GM21381 (cell line): ENCODE measurements around the gene HSPB2.
A peak's percentile ranks its signal among the peaks of the same experiment; 100 is the strongest.
"Not testable (repeated sequence)": the region's sequence is repeated elsewhere in the genome, so short reads cannot be mapped to it uniquely, and the experiment has no call there.

Experiments
- ATAC-seq: cut with Tn5 transposase; IDR thresholded peaks from one replicate; pipeline ENCODE4 v1.9.1; 2021; ENCODE audit warnings: mild to moderate bottlenecking, moderate library complexity; ENCODE audit not compliant: unreplicated experiment

The HSPB2 gene, protein sequence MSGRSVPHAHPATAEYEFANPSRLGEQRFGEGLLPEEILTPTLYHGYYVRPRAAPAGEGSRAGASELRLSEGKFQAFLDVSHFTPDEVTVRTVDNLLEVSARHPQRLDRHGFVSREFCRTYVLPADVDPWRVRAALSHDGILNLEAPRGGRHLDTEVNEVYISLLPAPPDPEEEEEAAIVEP

DNA sequence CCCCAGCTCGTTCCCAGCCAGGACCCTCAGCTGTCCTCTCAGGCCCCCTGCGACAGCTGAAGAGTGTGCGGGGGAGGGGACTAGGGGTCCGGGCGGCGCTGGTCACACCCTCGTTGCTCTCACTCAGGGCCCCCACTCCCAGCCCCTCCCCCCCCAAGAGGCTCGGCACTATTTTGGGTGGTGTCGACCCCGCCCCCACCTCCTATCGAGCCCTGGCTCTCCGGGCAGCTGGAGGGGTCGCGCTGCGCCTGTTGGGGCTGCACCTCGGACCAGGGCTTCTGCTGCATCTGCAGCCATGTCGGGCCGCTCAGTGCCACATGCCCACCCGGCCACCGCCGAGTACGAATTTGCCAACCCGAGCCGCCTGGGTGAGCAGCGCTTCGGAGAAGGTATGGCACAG is at the start of gene HSPB2:
TSS of gene HSPB2 (plus strand) at position 200 of the 400 bp plus-strand sequence. CDS start at position 296, 96 bp downstream.
- ATAC-seq, result no peak

DNA sequence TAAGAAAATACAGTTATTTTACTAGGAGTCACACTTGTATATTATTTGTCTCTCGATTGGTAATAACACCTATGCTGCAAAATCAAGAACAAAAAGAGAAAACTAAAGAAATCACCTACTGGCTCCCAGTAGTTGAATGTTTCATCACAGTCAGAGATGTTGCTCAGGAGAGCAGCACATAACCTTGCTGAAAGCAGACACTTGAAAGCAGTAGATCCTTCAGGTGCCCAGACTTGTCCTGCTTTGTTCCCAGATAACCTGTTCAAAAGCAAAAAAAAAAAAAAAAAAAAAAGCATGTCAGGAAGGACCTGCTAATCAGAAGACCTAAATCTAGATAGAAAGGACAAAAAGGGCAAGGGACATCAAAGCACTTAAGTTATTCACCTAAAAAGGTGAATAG is 42.4 kb upstream of the HSPB2 start:
- ATAC-seq, result no peak

DNA sequence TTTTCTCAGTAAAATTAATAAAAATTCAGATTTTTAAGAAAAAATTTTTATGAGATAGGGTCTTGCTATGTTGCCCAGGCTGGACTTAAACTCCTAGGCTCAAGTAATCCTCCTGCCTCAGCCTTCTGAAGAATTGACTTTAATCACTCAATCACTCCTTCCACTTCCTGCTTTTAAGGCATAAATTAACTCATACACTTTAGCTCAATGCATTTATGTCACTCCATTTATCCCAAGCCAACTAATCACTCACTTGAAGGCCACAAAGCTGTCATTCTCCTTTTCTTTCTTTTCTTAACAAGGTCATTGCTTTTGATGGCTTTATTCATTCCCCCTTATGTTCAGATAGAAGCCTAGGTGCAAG is 42.0 kb upstream of the HSPB2 start:
- no peak for ATAC-seq

- ATAC-seq, result peak; percentile 89
Measured at GRCh38 chr11:111870886-111871692, 41.4 kb upstream of the HSPB2 start, which contains the start of gene ALG9. Gene ALG9 (minus strand): TSS chr11:111871581. CDS start chr11:111871482, 99 bp downstream.

GRCh38 chr11:111871693-111872161 is 40.8 kb upstream of the HSPB2 start:
- no peak for ATAC-seq

DNA sequence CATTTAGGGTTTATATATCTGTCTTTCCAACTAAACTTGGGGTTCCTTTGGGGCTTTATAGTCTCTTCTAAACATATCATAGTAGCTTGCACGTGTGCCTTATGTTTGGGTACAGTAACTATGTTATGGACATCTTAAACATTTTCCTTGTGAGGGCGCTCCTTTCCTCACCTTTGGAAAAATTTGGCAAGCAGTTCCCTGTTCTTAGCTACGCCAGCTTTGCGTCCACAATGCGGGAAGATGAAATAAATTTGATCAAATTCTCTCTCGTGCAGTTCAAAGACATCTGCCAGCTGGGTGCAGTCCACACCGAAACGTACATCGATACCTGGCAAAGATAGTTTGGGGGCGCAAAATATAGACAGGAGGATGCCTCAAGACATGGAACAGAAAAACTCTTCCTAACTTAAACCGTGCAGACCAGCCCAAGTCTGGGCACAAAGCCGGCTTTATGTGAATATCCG is 34.1 kb upstream of the HSPB2 start:
- peak; percentile 8 for ATAC-seq

DNA sequence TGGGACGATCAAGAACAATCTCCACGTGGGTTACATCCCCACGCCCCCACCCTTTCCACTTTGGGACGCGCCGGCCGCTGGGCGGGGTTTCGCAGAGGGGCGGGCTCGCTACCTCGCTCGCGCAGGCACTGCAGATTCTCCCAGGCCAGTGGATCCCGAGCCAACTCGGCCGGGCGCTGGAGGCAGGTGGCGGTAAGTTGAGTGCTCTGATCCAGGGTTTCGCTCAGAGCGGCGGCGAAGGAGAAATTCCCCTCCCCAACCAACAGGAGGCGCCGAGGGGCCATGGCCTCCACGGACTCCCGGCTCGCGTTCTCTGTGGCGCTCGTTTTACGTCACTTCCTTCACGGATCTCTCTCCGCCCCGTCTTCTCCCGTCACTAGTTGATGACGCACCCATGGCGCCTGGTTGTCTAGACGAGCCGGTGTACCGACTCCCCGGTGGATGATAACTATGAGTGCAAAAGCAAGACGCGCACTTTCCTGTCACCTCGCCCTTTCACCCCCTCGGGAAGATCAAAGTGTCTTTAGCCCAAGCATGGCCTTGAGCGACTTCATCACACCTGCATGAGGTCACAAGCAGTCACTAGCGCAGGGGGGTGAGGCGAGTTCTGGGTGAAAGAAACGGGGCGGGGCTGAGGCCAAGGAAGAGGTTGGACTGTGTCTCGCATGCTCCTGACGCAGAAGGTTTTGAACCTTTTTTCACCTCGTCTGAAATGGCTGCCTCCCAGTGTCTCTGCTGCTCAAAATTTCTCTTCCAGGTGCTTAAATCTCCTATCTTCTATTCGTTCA is 33.5 kb upstream of the HSPB2 start, which contains the start of the genes CFAP68 and FDXACB1:
TSS of gene CFAP68 (plus strand) at position 693 of the 788 bp plus-strand sequence. CDS start at position 713, 20 bp downstream.
TSS of gene FDXACB1 (minus strand) at position 317 of the 788 bp plus-strand sequence. CDS start at position 284, 33 bp downstream.
- ATAC-seq, result peak; percentile 90

GRCh38 chr11:111879637-111879960 is 32.9 kb upstream of the HSPB2 start:
- no peak for ATAC-seq

DNA sequence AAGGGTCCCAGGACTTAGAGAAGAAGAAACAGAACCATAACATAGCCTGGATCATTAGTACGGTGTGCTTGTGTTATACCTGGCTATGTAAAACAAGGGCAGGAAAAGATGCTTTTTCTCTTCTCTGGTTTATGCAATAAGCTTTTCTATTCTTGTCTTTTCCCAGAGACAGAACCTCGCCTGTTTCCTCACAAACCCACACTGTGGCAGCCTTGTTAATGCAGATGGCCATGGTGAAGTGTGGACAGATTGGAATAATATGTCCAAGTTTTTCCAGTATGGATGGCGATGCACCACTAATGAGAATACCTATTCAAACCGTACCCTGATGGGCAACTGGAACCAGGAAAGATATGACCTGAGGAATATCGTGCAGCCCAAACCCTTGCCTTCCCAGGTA is 30.3 kb upstream of the HSPB2 start:
- ATAC-seq, result no peak

DNA sequence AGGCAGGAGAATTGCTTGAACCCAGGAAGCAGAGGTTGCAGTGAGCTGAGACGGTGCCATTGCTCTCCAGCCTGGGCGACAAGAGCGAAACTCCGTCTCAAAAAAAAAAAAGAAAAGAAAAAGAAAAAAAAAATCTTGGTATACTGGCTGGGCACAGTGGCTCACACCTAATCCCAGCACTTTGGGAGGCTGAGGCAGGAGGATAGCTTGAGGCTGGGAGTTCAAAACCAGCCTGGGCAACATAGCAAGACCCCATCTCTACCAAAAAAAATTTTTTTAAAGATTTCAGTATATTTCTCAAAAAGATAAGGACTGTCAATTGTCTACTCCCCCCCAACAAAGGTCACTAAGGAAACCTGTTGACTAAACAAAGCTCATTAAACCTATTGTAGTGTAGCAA is 27.5 kb upstream of the HSPB2 start:
- not testable (repeated sequence) for ATAC-seq

DNA sequence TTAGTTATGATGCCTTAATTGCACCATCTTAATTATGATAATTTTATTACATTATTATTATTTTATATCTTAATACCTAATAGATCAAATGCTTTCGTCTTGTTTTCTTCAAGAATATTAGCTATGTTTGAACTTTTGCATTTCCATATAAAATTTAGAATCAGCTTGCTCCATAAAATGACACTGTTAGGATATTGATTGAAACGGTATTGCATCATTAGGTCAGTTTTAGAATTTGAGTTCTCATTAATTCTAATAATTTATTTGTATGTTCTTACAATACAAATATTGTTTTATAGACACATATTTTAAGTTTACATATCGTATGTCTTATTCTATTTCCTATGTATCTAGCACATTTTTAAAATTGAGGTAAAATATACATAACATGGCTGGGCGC is 26.5 kb upstream of the HSPB2 start:
- ATAC-seq, result no peak

DNA sequence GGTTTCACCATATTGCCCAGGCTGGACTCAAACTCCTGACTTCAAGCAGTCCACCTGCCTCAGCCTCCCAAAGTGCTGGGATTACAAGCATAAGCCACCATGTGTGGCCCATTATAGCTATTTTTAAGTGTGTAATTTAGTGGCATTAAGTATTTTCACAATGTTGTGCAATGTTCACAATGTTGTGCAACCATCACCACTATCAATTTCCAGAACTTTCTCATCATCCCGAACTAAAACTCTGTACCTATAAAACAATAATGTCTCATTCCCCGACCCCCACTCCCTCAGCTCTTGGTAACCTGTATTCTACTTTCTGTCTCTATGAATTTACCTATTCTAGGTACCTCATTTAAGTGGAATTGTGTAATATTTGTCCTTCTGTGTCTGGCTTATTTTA is 25.7 kb upstream of the HSPB2 start:
- ATAC-seq, result no peak

DNA sequence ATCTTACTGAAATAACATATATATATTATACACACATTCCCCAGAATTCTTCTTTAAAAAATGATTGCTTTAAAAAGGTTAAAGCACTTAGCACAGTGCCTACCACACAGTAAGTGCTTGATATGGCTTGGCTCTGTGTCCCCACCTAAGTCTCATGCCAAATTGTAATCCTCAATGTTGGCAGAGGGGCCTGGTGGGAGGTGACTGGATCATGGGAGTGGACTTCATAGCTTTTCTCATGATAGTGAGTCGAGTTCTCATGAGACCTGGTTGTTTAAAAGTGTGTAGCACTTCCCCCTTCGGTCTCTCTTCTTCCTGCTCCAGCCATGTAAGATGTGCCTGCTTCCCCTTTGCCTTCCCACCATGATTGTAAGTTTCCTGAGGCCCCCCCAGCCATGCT is 7.1 kb upstream of the HSPB2 start:
- no peak for ATAC-seq

DNA sequence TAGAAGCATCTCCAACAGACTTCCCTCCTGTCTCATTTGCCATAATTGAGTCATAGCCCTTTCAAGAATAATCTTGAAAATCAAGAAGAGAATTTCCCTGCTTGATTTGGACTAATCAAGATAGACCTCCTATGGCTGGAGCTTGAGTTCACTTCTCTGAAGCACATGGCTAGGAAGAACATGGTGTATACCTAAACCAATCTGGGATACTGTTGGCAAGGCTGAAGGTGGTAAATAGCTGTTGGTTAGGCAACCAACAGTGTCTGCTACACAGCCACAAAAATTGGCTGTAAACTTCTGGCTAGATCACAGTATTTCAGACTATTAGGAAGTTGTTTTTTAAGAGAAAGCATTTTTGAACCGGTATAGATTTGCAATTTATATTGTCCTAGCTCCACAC is 5.9 kb upstream of the HSPB2 start:
- no peak for ATAC-seq

DNA sequence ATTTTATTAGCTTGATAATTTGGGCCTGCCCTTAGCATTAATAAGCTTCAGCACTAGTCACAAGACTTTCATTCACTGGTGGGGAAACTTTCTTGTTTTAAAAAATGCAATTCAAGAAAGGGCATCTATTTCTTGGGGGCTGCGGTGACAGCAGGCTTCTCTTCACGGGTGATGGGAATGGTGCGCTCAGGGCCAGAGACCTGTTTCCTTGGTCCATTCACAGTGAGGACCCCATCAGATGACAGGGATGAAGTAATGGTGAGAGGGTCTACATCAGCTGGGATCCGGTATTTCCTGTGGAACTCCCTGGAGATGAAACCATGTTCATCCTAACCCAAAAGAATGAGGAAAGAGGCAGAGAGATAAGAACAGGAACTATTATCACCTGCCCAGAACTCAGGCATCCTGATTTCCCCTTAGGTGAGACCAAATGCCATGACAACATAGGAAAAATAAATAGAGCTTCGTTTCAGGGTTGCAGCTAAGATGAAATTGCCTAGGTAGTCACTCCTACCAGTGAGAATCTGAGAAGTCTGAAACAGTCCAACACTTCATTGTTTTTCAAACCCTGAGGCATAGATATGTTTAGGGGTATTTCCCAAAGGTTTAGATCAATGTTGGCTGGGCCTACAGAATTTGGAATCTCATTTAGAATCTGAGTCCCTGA is 3.8 kb upstream of the HSPB2 start:
- ATAC-seq, result no peak

GRCh38 chr11:111909378-111909777 is 3.2 kb upstream of the HSPB2 start:
- ATAC-seq, result no peak

DNA sequence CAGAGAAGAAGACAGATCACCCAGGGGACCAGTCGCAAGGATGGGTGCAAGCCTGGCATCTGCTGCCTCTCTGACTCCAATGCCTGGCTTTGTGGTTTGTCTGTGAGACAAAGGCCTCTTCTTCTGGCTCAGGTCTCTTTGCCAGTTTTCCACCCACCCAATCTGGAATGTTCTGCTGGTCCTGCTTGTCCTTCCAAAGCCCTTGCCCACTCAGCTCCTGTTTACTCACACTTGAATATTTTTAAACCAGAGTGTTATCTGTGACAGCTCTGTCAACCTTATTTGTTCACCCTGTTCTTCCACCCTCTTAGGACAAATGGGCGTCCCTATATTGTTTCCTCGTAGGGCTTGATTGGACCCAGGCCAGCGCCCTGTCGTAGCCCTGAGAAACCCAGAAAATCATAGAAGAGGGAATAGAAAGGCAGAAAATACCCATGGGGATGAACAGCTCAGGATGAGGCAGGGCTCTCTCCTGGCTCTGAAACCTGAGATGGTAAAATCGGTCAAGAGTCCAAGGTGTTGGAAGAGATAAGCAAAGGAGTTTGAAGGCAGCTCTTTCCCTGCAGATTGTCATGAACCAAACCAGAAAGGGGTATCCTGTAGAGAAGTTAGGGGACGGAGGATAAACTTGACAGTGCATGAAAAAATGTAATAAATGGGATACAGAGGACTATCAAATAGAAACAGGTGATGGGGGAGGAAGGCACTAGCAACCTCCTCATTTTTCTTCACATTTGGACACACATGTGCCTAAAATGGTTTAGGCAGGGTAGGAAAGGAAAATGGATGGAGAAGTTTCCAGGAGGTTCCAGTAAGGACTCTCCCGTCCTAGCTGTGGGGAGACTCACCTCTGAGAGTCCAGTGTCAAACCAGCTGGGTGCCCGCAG is 1.6 kb upstream of the HSPB2 start:
- ATAC-seq, result no peak

GRCh38 chr11:111911563-111912401 is 752 bp upstream of the HSPB2 start, which contains the start of gene CRYAB:
Gene CRYAB (minus strand): TSS chr11:111911770. CDS start chr11:111911724, 46 bp downstream.
- no peak for ATAC-seq
